Measurements from ENCODE around the gene HEXA.

GRCh38 chr15:72404841-72405240 is 29.0 kb upstream of the HEXA start:
- no peak for TF ChIP-seq EZH2 (IDR thresholded peaks at IDR 0.05; ENCODE audit: low read length)
- no peak for TF ChIP-seq CTCF (optimal IDR thresholded peaks at IDR 0.05 in 1 of 3, IDR thresholded peaks at IDR 0.05 in 1 of 3, conservative IDR thresholded peaks at IDR 0.05 in 1 of 3; ENCODE audit: extremely low read depth in 1 of 3, insufficient read depth in 2 of 3, low read length in 3 of 3)

Data from keratinocyte (primary cell).